Central memory CD8-positive, alpha-beta T cell (primary cell): ENCODE data around the gene MAPK1.
"Not testable (repeated sequence)": the region's sequence is repeated elsewhere in the genome, so short reads cannot be mapped to it uniquely, and the experiment has no call there.

Source experiments
- ATAC-seq: fragments of 150-1000 bp; cut with Tn5 transposase; replicated peaks from 2 replicates; pipeline ENCODE4 v1.10.0; 2022; ENCODE audit warnings: mild to moderate bottlenecking, moderate FRiP score, moderate number of reproducible peaks; ENCODE audit not compliant: poor library complexity, severe bottlenecking; ENCODE audit errors: extremely low read depth
- DNase-seq, 2 donors: peaks; one replicate each; pipeline ENCODE4 v3.0.0; 2021; ENCODE audit warnings: low spot score in 2 of 2
- H3K27ac Mint-ChIP-seq: one replicate; pipeline ENCODE4 v1.8.0; 2022; ENCODE audit warnings: low read depth, mild to moderate bottlenecking, moderate library complexity, mixed read lengths
- H3K27me3 Mint-ChIP-seq: one replicate; pipeline ENCODE4 v1.8.0; 2022; ENCODE audit warnings: mixed read lengths
- H3K36me3 Mint-ChIP-seq: one replicate; pipeline ENCODE4 v1.8.0; 2022; ENCODE audit warnings: mild to moderate bottlenecking, moderate library complexity, mixed read lengths; ENCODE audit not compliant: insufficient read depth
- H3K4me1 Mint-ChIP-seq: one replicate; pipeline ENCODE4 v1.8.0; 2022; ENCODE audit warnings: mixed read lengths
- H3K4me3 Mint-ChIP-seq: one replicate; pipeline ENCODE4 v1.8.0; 2022; ENCODE audit warnings: mild to moderate bottlenecking, moderate library complexity, mixed read lengths
- H3K9me3 Mint-ChIP-seq: one replicate; pipeline ENCODE4 v1.8.0; 2022; ENCODE audit warnings: mixed read lengths

Gene MAPK1

DNA sequence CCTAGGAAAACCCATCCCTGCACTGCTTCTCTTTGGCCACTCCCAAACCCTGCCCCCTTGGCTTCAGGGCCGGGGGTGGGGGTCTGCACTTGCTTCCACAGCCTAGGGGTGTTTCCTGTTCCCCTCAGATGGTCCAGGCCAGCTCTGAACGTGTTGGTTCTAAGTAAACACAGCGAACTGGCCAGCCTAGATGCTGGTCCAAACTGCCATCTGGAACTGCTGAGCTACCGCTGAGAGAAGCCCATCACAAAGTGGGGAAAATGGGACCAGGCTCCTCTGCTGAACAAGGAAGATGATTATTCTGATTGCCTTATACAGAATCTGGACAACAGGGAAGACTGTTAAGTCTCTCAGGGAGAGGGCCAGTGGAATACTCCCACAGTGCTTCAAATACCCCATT, 108.4 kb downstream of the MAPK1 start:
- DNase-seq, result no peak
- H3K36me3 Mint-ChIP-seq, result peaks cover 42% of the 10 kb centered on the region
- ATAC-seq, result no peak
- no peak overlapping the region for H3K4me3 Mint-ChIP-seq
- H3K9me3 Mint-ChIP-seq, result no peaks in the 10 kb centered on the region
- peaks cover 80% of the 10 kb centered on the region for H3K4me1 Mint-ChIP-seq
- H3K27ac Mint-ChIP-seq, result peak overlapping the region; percentile 84
- no peaks in the 10 kb centered on the region for H3K27me3 Mint-ChIP-seq

DNA sequence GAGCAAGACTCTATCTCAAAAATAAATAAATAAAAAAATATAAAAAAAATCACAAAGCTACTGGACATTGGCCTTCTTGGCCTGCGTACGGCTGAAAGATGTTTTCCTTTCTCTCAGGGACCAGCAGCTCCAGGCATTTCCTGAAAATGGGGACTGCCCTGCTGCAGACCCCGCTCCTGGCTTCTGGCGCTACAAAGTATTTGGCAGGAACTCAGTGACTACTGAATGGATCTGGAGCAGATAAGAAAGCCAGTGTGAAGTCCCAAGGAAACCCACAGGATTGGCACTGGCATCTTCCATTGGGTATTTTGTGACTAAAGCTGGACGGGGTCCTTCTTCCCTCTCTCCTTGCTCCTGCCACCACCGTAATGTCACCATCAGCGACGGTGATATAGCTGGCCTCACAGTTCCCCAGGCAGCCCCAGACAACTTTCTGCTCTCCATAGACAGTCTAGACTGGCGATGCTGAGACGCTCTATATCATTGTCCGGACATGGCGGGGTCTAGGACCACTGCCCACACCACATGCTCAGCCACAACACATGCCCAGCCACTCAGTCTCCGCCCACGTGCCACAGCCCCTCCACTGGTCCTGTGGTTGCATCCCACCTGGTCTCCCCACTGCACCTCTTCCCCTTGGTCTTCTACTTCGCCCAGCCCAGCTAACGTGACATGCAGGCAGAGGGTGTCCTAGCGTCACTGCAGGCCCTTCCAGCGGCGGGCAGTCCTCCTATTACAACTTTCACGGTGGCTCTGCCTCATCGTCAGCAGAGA, 109.2 kb downstream of the MAPK1 start:
- Mint-ChIP-seq H3K4me3 (no peak overlapping the region), H3K4me1 (peaks cover 73% of the 10 kb centered on the region), H3K36me3 (peaks cover 41% of the 10 kb centered on the region), H3K27me3 (no peaks in the 10 kb centered on the region), H3K9me3 (no peaks in the 10 kb centered on the region), H3K27ac (peak overlapping the region; percentile 84)
- no peak for DNase-seq
- no peak for ATAC-seq

DNA sequence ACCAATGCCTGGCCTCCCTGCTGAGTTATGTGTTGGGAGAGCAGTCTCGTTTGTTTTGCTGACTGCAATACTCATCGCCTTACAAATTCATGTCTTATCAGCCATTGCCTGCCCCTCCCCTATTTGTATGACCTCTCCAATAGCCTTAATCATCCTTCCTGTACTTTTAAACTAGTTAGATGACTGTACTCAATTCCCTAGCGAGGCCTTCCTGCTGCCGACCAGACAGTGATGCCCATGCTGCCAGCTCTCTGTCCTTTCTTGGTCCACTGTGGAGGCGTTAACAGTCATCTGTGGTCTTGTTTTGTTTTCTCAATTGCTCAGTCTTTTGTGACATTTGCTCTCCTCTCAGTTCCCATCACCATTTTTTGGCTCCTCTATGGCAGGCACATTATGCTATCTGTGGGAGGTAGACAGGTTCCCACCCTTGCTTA, 111.6 kb downstream of the MAPK1 start:
- Mint-ChIP-seq H3K27me3 (no peaks in the 10 kb centered on the region), H3K4me1 (peaks cover 59% of the 10 kb centered on the region), H3K4me3 (no peak overlapping the region), H3K9me3 (no peaks in the 10 kb centered on the region), H3K27ac (no peak overlapping the region), H3K36me3 (peaks cover 28% of the 10 kb centered on the region)
- no peak for DNase-seq
- no peak for ATAC-seq

DNA sequence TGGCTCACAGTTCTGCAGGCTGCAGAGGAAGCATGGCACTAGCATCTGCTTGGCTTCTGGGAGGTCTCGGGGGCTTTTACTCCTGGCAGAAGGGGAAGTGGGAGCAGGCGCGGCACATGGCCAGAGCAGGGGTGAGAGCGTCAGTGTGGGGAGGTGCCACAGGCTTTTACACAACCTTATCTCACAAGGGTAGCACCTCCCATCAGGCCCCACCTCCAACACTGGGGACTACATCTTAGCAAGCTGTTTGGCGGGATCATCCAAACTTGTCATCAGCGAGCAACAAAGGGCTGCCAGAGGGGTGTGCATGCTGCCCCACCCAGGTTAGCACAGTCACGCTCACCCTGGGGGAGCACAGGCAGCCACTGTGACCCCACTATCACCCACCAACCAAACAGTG, 112.9 kb downstream of the MAPK1 start:
- Mint-ChIP-seq H3K36me3 (peaks cover 25% of the 10 kb centered on the region), H3K27me3 (no peaks in the 10 kb centered on the region), H3K9me3 (no peaks in the 10 kb centered on the region), H3K4me3 (no peak overlapping the region), H3K27ac (no peak overlapping the region), H3K4me1 (peaks cover 49% of the 10 kb centered on the region)
- ATAC-seq (no peak), DNase-seq (no peak)

DNA sequence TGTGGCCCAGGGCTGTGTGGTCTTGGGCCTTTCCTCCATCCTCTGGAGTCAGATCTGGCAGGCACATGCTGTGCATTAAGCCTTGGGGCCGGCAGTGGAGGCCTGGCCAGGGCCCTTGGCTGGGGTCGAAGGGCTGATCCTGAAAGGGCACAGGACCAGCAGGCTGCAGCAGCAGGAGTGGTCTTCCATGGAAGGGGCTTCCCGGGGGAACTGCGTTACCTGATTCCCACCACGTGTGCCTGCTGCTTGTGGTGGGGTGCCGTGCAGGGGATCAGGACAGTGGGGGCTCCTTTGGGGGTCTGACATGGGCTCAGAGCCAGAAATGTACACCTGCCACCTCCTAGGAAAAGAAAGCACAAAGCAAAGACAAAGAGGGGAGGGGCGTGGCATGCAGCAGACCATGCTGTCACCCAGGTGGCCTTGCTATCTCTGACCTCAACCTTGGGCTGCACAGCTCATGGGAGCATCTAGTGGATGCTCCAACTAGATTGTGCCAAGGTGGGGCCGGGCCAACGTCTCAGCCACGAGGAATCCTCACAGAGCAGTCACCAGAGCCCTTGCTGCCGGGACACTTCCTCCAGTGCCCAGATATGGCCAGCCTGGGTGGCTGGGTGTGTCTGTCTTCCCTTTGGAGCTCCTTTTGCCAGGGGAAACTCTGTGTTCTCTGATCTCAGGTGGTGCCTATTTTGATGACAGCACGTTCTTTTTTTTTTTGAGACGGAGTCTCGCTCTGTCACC, 113.9 kb downstream of the MAPK1 start:
- ATAC-seq (no peak), DNase-seq (no peak)
- no peak overlapping the region for H3K27ac Mint-ChIP-seq
- no peaks in the 10 kb centered on the region for H3K9me3 Mint-ChIP-seq
- peaks cover 44% of the 10 kb centered on the region for H3K4me1 Mint-ChIP-seq
- peaks cover 22% of the 10 kb centered on the region for H3K36me3 Mint-ChIP-seq
- H3K4me3 Mint-ChIP-seq, result no peak overlapping the region
- no peaks in the 10 kb centered on the region for H3K27me3 Mint-ChIP-seq

DNA sequence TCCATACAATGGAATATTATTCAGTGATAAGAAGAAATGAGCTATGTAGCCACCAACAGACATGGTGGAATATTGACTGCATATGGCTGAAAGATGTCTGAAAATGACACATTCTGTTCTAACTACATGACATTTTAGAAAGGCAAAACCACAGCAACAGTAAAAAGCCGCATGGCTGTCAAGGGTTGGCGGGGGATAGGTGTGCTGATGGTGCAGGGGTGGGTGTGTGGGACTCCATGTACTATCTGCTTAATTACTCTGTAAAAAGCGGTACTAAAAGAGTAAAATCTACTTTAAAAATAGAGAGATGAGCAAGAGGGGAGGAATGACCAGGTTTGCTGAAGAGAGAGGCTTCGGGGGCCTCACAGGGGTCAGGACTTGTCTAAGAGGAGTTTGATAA, 115.2 kb downstream of the MAPK1 start:
- H3K4me3 Mint-ChIP-seq, result no peak overlapping the region
- peaks cover 41% of the 10 kb centered on the region for H3K4me1 Mint-ChIP-seq
- no peaks in the 10 kb centered on the region for H3K9me3 Mint-ChIP-seq
- no peaks in the 10 kb centered on the region for H3K27me3 Mint-ChIP-seq
- H3K36me3 Mint-ChIP-seq, result peaks cover 19% of the 10 kb centered on the region
- H3K27ac Mint-ChIP-seq, result peak overlapping the region; percentile 30
- ATAC-seq (no peak), DNase-seq (no peak)

DNA sequence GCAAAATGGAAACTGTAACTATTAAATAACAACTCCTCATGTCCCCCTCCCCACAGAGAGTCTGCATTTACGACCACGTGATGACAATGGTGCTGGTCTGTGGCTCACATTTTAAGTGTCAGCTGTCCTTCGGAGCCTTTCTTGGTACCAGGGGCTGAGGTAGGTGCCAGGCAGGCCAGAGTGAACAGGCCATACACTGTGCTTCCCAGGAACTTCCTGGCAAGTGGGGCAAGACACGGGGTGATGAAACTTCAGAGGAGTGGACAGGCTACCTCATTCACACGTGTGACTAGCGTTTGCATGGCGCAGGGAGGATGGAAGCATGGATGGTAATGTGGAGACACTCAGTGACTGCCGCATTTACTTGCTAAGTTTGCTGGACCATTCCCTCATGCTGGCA, 121.5 kb downstream of the MAPK1 start:
- peaks cover 8% of the 10 kb centered on the region for H3K4me1 Mint-ChIP-seq
- DNase-seq (no peak), ATAC-seq (no peak)
- no peak overlapping the region for H3K4me3 Mint-ChIP-seq
- peaks cover 10% of the 10 kb centered on the region for H3K36me3 Mint-ChIP-seq
- H3K9me3 Mint-ChIP-seq, result no peaks in the 10 kb centered on the region
- H3K27me3 Mint-ChIP-seq, result no peaks in the 10 kb centered on the region
- no peak overlapping the region for H3K27ac Mint-ChIP-seq

DNA sequence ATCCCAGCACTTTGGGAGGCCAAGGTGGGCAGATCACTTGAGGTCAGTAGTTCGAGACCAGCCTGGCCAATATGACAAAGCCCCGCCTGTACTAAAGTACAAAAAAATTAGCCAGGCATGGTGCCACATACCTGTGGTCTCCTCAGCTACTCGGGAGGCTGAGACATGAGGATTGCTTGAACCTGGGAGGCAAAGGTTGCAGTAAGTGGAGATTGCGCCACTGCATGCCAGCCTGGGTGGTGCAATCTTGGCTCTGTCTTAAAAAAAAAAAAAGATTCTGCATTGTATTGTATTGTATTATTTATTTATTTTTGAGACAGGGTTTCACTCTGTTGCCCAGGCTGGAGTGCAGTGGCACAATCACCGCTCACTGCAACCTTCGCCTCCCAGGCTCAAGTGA, 122.5 kb downstream of the MAPK1 start:
- H3K36me3 Mint-ChIP-seq, result peaks cover 12% of the 10 kb centered on the region
- H3K27ac Mint-ChIP-seq, H3K27me3 Mint-ChIP-seq: not testable (repeated sequence)

DNA sequence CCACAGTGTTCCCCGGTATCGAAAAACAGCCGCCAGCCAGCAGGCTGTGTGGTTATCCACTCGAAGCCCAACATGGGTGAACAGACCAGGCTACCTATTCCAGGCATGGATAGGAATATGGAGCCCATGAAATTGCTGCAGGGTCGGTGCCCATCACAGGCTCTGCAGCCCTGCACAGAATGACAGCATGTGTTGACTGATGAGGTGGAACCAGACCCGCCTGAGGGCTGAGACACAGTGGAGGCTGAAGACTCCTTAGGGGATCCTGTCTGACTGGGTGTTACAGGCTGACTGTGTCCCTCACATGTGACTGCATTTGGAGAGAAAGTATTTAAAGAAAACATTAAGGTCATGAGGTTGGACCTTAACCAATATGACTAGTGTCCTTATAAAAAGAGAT, 125.7 kb downstream of the MAPK1 start:
- Mint-ChIP-seq H3K36me3 (peaks cover 8% of the 10 kb centered on the region), H3K27ac (peak overlapping the region; percentile 47), H3K4me1 (peaks cover 17% of the 10 kb centered on the region), H3K4me3 (no peak overlapping the region), H3K27me3 (no peaks in the 10 kb centered on the region), H3K9me3 (no peaks in the 10 kb centered on the region)
- ATAC-seq (no peak), DNase-seq (no peak)

More for the DNA sequence above, 122.5 kb downstream of the MAPK1 start:
- H3K4me1 Mint-ChIP-seq, result peaks cover 14% of the 10 kb centered on the region
- not testable (repeated sequence) for H3K4me3 Mint-ChIP-seq, DNase-seq, ATAC-seq, H3K9me3 Mint-ChIP-seq

DNA sequence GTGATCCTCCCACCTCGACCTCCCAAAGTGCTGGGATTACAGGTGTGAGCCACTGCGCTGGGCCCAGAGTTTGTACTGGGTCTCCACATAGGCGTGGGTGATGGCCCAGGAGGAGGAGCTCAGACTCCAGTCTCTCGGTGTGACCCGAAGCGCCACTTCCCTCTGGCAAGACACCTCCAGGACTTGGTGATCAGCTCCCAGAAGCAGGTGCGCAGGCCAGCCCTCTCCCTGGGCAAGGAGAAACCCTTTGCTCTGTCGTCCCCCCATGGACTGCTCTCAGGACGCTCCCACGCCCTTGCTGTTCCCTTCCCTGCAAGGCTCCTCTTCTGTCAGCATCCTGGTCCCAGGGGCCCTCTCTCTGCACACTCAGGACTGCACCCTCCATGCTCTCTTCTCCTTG, 126.4 kb downstream of the MAPK1 start:
- Mint-ChIP-seq H3K4me1 (peaks cover 17% of the 10 kb centered on the region), H3K27me3 (no peaks in the 10 kb centered on the region), H3K9me3 (no peaks in the 10 kb centered on the region), H3K36me3 (peaks cover 8% of the 10 kb centered on the region), H3K27ac (peak overlapping the region; percentile 47), H3K4me3 (no peak overlapping the region)
- ATAC-seq (no peak), DNase-seq (no peak)

DNA sequence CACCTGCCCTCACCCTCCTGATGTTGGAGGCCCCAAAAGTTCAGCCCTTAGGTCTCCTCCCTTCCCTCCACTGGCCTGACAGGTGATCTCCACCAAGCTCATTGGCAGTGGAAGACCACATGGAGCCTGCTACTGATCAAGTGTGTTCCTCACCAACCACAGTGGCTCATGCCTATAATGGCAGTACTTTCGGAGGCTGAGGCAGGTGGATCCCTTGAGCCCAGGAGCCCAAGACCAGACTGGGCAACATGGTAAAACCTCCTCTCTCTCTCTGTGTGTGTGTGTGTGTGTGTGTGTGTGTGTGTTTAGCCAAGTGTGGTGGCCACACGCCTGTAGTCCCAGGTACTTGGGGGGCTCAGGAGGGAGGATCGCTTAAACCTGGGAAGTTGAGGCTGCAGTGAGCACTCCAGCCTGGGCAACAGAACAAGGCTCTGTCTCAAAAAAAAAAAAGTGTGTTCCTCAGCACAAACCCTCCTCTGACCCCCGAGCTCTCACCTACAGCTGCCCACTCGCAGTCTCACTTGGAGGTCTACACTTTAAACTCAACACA, 127.5 kb downstream of the MAPK1 start:
- no peaks in the 10 kb centered on the region for H3K27me3 Mint-ChIP-seq
- no peak overlapping the region for H3K4me3 Mint-ChIP-seq
- DNase-seq (no peak), ATAC-seq (no peak)
- peaks cover 8% of the 10 kb centered on the region for H3K36me3 Mint-ChIP-seq
- H3K27ac Mint-ChIP-seq, result peak overlapping the region; percentile 10
- H3K9me3 Mint-ChIP-seq, result no peaks in the 10 kb centered on the region
- H3K4me1 Mint-ChIP-seq, result peaks cover 21% of the 10 kb centered on the region

DNA sequence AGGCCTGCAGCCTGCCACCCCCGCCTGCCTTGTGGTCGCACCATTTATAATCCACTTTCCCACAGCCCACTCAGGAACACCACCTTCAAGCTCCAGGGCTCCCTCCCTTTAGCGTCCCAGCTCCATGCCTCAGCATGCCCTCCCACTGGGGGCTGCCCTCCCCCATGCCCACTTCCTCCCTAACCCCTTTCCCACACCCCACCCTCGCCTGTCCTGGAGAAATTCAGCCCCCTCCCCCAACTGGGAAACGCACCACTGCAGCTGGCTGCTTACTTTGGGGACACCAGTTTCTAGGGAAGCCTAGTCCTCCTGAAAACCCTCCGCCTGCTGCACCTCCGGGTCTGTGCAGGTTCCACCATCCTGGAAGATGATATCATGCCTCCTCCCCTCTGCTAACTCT, 128.5 kb downstream of the MAPK1 start:
- no peak for ATAC-seq
- no peak for DNase-seq
- H3K4me3 Mint-ChIP-seq, result no peak overlapping the region
- H3K27me3 Mint-ChIP-seq, result no peaks in the 10 kb centered on the region
- H3K36me3 Mint-ChIP-seq, result peaks cover 6% of the 10 kb centered on the region
- H3K4me1 Mint-ChIP-seq, result peaks cover 30% of the 10 kb centered on the region
- H3K27ac Mint-ChIP-seq, result no peak overlapping the region
- no peaks in the 10 kb centered on the region for H3K9me3 Mint-ChIP-seq

DNA sequence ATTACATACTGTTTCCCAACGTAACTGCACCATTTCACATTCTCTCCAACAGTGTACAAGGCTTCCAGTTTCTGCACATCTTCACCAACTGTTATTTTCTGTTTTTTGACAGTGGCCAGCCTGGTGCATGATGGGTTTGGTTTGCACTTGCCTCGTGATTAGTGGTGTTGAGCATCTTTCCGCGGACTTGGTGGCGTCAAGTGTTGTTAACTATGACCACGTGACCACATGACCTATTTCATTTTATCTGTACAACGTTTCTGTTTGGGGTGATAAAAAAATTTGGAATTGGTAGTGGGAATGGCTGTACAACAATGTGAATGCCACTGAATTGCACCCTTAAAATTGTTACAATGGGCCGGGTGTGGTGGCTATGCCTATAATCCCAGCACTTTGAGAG, 129.4 kb downstream of the MAPK1 start:
- Mint-ChIP-seq H3K4me1 (peaks cover 39% of the 10 kb centered on the region), H3K27me3 (no peaks in the 10 kb centered on the region), H3K27ac (no peak overlapping the region), H3K36me3 (peaks cover 6% of the 10 kb centered on the region), H3K4me3 (no peak overlapping the region), H3K9me3 (no peaks in the 10 kb centered on the region)
- ATAC-seq (no peak), DNase-seq (no peak)
